ENCODE results near the gene CEP170. TPM values are rescaled to one million over a fixed set of nuclear protein-coding genes. Genes with fewer than 3 reads are reported as not detected.
A peak's percentile ranks its signal among the peaks of the same experiment; 100 is the strongest.

CEP170 gene
- total and polyA plus RNA-seq, 10 of the 15 experiments (the other 5 are each of a cell fraction or from before 2014, with no cell fraction given) = 15.0 to 67.3 (median 40.2) TPM

GRCh38 chr1:243254927-243255790 is at the start of gene CEP170 (continued):
- TF ChIP-seq IRF3 (IDR thresholded peaks at IDR 0.05) (0 out of 2 replicates have a peak, but pooled peaks have one; percentile 26), SUPT20H (IDR thresholded peaks at IDR 0.05; ENCODE audit: borderline replicate concordance, control insufficient read depth, low read depth, low read length) (no peak), MTA3 (IDR thresholded peaks at IDR 0.05; ENCODE audit: borderline replicate concordance, low read length) (no peak), HSF1 (IDR thresholded peaks at IDR 0.05; ENCODE audit: low read depth, low read length) (no peak), ZNF592 (IDR thresholded peaks at IDR 0.05) (no peak), ATF7 (IDR thresholded peaks at IDR 0.05; ENCODE audit: low read depth) (no peak), POLR2A (IDR thresholded peaks at IDR 0.05; ENCODE audit: low read depth, low read length) (peak; percentile 85), KLF5 (IDR thresholded peaks at IDR 0.05; ENCODE audit: partially characterized antibody) (no peak), REST (IDR thresholded peaks at IDR 0.05; ENCODE audit: low read depth, low read length) (no peak), NFYB (IDR thresholded peaks at IDR 0.05; ENCODE audit: insufficient read depth, low read depth, low read length) (0 out of 2 replicates have a peak, but pooled peaks have one; percentile 12), GATAD2B (conservative IDR thresholded peaks at IDR 0.05; ENCODE audit: low read depth) (peak; percentile 83; the same call in 1 of the 2 replicates), RELB (IDR thresholded peaks at IDR 0.05; ENCODE audit: low read depth) (no peak), JUNB (IDR thresholded peaks at IDR 0.05) (no peak), ZNF217 (IDR thresholded peaks at IDR 0.05) (peak; percentile 39; the same call in 1 of the 2 replicates), YY1 (IDR thresholded peaks at IDR 0.05; ENCODE audit: low read depth, low read length) (0 out of 2 replicates have a peak, but pooled peaks have one; percentile 65), MYB (IDR thresholded peaks at IDR 0.05; ENCODE audit: borderline replicate concordance, low read depth, low read length) (no peak), RBBP5 (conservative IDR thresholded peaks at IDR 0.05) (no peak), HDAC2 (IDR thresholded peaks at IDR 0.05) (no peak)
